Measurements from ENCODE around the gene DLGAP1.

GRCh38 chr18:3452750-3453539, 1002.2 kb downstream of the DLGAP1 start:
- TF ChIP-seq MAX (IDR thresholded peaks at IDR 0.05) (no peak), EGR1 (IDR thresholded peaks at IDR 0.05) (no peak), YY1 (IDR thresholded peaks at IDR 0.05; ENCODE audit: low read depth) (no peak), CREB1 (IDR thresholded peaks at IDR 0.05; ENCODE audit: low read depth) (no peak), RAD21 (IDR thresholded peaks at IDR 0.05; ENCODE audit: low read depth) (no peak), USF1 (IDR thresholded peaks at IDR 0.05) (no peak), REST (IDR thresholded peaks at IDR 0.05; ENCODE audit: low read depth) (no peak), CEBPB (IDR thresholded peaks at IDR 0.05) (no peak), NFIC (IDR thresholded peaks at IDR 0.05) (no peak), TAF1 (IDR thresholded peaks at IDR 0.05; ENCODE audit: low read depth) (no peak), FOXM1 (IDR thresholded peaks at IDR 0.05; ENCODE audit: borderline replicate concordance, low read depth) (no peak), TEAD4 (IDR thresholded peaks at IDR 0.05) (no peak), TCF12 (IDR thresholded peaks at IDR 0.05; ENCODE audit: low read depth) (no peak)

Measured in Ishikawa (cell line).